ENCODE results near the gene MUC21.
"Not testable (repeated sequence)": the region's sequence is repeated elsewhere in the genome, so short reads cannot be mapped to it uniquely, and the experiment has no call there.

MUC21 gene

GRCh38 chr6:31008165-31008564 lies 24.6 kb downstream of the MUC21 start:
- DNase-seq = peak in 1 of 51 donors; percentile 17

DNA sequence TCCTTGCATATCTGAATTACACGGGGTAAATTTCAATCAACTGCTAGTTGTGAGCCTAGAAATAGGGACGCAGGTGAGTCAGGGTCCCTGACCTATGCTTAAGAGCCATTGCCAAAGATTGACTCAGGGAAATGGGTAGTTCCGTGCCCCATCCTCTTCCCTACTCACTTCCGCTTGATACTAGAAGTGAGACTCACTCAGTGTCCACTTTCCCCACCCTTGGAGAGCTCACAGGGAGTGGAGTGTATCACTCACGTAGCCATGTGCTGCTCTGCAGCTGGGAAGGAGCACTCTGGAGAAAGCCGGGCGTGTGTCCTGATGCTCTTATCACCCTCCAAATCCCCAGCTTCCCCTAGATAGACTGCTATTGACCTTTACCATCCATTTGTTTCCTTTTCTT lies 26.2 kb downstream of the MUC21 start:
- DNase-seq = no peak

GRCh38 chr6:31010393-31011060 lies 27.0 kb downstream of the MUC21 start, which contains the start of gene MUC22:
MUC22 (plus strand) TSS chr6:31010474; CDS start chr6:31010707, 233 bp downstream.
- no peak for DNase-seq

DNA sequence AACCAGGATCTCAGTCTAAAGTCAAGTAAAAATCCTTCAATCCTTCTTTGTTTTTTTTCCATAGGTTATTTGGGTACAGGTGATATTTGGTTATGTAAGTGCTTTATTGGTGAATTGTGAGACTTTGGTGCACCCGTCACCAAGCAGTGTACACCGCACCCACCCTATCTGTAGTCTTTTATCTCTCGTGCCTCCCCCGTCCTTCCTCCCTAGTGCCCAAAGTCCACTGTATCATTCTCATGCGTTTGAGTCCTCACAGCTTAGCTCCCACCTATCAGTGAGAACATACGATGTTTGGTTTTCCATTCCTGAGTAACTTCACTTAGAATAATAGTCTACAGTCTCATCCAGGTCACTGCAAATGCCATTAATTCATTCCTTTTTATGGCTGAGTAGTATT lies 27.6 kb downstream of the MUC21 start:
- DNase-seq = no peak

DNA sequence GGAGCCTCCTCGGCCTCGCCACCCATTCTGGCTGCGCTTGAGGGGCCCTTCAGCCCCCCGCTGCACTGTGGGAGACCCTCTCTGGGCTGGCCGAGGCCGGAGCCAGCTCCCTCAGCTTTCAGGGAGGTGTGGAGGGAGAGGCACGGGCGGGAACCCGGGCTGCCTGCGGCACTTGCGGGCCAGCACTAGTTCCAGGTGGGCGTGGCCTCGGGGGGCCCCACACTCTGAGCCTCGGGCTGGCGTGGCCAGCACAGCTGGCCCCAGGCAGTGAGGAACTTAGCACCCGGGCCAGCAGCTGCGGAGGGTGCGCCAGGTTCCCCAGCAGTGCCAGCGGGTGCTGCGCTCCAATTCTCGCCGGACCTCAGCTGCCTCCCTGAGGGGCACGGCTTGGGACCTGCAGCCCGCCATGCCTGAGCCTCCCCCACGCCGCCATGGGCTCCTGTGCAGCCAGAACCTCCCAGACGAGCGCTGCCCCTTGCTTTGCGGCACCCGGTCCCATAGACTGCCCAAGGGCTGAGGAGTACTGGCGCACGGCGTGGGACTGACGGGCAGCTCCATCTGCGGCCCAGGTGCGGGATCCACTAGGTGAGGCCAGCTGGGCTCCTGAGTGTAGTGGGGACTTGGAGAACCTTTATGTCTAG lies 33.3 kb downstream of the MUC21 start:
- DNase-seq = no peak

DNA sequence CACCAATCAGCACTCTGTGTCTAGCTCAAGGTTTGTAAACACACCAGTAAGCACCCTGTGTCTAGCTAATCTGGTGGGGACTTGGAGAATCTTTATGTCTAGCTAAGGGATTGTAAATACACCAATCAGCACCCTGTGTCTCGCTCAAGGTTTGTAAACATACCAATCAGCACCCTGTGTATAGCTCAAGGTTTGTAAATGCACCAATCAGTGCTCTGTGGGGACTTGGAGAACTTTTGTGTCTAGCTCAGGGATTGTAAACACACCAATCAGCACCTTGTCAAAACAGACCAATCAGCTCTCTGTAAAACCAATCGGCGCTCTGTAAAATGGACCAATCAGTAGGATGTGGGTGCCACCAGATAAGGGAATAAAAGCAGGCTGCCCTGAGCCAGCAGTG lies 33.9 kb downstream of the MUC21 start:
- DNase-seq = not testable (repeated sequence)

- no peak for DNase-seq
Measured at GRCh38 chr6:31020057-31020456, 36.5 kb downstream of the MUC21 start.

DNA sequence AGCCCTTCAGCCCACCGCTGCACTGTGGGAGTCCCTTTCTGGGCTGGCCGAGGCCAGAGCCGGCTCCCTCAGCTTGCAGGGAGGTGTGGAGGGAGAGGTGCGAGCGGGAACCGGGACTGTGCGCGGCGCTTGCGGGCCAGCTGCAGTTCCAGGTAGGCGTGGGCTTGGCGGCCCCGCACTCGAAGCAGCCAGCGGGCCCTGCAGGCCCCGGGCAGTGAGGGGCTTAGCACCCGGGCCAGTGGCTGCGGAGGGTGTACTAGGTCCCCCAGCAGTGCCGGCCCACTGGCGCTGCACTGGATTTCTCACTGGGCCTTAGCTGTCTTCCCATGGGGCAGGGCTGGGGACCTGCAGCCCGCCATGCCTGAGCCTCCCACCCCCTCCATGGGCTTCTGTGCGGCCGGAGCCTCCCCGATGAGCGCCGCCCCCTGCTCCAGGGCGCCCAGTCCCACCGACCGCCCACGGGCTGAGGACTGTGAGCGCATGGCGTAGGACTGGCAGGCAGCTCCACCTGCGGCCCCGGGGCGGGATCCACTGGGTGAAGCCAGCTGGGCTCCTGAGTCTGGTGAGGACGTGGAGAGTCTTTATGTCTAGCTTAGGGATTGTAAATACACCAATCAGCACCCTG lies 37.2 kb downstream of the MUC21 start:
- DNase-seq = not testable (repeated sequence)

DNA sequence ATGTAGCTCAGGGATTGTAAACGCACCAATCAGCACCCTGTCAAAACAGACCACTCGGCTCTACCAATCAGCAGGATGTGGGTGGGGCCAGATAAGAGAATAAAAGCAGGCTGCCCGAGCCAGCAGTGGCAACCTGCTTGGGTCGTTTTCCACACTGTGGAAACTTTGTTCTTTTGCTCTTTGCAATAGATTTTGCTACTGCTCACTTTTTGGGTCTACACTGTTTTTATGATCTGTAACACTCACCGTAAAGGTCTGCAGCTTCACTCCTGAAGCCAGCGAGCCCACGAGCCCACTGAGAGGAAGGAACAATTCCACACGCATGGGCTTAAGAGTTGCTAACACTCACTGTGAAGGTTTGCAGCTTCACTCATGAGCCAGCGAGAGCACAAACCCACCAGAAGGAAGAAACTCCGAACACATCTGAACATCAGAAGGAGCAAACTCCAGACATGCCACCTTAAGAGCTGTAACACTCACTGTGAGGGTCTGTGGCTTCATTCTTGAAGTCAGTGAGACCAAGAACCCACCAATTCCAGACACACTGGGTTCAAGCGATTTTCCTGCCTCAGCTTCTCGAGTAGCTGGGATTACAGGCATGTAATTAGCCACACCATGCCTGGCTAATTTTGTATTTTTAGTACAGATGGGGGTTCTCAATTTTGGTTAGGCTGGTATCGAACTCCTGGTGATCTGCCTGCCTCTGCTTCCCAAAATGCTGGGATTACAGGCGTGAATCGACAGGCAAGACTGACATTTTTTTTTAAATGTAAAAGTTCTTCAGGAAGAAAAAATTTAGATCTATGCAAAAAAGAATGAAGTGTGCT lies 38.4 kb downstream of the MUC21 start:
- DNase-seq = not testable (repeated sequence)

- DNase-seq = no peak
Measured at GRCh38 chr6:31025595-31025994, 42.1 kb downstream of the MUC21 start.

GRCh38 chr6:31031095-31031494 lies 47.6 kb downstream of the MUC21 start:
- DNase-seq = no peak

DNA sequence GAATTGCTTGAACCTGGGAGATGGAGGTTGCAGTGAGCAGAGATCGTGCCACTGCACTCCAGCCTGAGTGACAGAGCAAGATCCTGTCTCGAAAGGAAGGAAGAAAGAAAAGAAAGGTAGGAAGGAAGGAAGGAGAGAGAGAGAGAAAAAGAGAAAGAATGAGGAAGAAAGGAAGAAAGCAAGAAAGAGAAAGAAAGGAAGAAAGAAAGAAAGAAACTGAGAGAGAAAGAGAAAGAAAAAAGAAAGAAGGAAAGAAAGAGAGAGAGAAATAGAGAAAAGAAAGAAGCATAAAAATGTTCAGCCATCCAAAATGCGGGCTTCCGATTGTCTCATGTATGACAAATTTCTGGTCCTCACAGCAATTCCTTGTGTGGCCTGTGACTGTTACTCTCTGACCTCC lies 49.6 kb downstream of the MUC21 start:
- no peak for DNase-seq

- DNase-seq = no peak
Measured at GRCh38 chr6:31035862-31036497, 52.5 kb downstream of the MUC21 start.

- no peak for DNase-seq
Measured at GRCh38 chr6:31037169-31037568, 53.7 kb downstream of the MUC21 start.

DNA sequence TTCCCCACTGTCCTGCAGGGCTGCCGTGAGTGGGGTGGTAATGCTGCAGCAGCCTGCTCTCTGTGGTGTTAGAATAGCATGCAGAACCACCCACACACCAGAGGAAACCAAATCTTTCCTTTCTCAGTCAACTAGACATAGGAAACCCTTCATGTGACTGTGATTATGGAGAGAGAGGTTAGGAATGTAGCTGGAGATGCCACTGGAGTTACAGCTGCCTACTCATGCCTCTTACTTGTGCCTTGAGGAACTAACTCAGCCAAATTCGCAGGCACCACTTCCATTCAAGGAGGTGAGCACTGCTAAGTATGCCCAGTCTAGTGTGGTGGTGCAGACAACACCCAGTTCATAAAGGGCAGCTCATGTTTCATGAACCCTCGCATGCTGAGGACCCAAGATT lies 54.2 kb downstream of the MUC21 start:
- no peak for DNase-seq

- no peak for DNase-seq
Measured at GRCh38 chr6:31038559-31038958, 55.0 kb downstream of the MUC21 start.

Data from hypothalamus (tissue), 51 donors.